Gastroesophageal sphincter (tissue), 4 donors: ENCODE results near the gene C10orf105. TPM values are rescaled to one million over a fixed set of nuclear protein-coding genes. Genes with fewer than 3 reads are reported as not detected.

Experiments
- ATAC-seq: fragments of 150-250 bp; one replicate; pipeline ENCODE4 v1.9.1; 2016; ENCODE audit warnings: mild to moderate bottlenecking, moderate library complexity
- H3K27ac ChIP-seq, 4 donors: fragments of 200-600 bp; sonication (generic) in 3 of 4; 1 replicate in 3 of 4; 2 replicates in 1 of 4; pipeline ENCODE4 v1.5.1; 2016 to 2019
- H3K27me3 ChIP-seq: fragments of 200-600 bp; sonication (generic); one replicate; pipeline ENCODE4 v1.5.1; 2019
- H3K36me3 ChIP-seq, 2 donors: fragments of 200-600 bp; sonication (generic); one replicate each; pipeline ENCODE4 v1.5.1; 2019; ENCODE audit warnings: control low read depth in 1 of 2
- H3K4me1 ChIP-seq, 3 donors: fragments of 200-600 bp; sonication (generic); 1 replicate in 2 of 3; 2 replicates in 1 of 3; pipeline ENCODE4 v1.5.1; 2016 to 2019; ENCODE audit warnings: control low read depth in 2 of 3
- H3K4me3 ChIP-seq, 2 donors: fragments of 200-600 bp; sonication (generic); one replicate each; pipeline ENCODE4 v1.5.1; 2019; ENCODE audit warnings: mild to moderate bottlenecking in 1 of 2, moderate library complexity in 1 of 2
- H3K9me3 ChIP-seq, 3 donors: fragments of 200-600 bp; sonication (generic); one replicate each; pipeline ENCODE4 v1.5.1; 2017 to 2019; ENCODE audit warnings: control low read depth in 2 of 3
- EP300 ChIP-seq: sonication (generic); formaldehyde crosslinking; IDR thresholded peaks from one replicate; pipeline ENCODE4 v1.6.1; 2017; ENCODE audit warnings: antibody characterized with exemption, mild to moderate bottlenecking
- POLR2A ChIP-seq, 2 donors: fragments of 450-650 bp; IDR thresholded peaks; one replicate each; pipeline ENCODE4 v1.6.1; 2017; ENCODE audit warnings: antibody characterized with exemption in 2 of 2, mild to moderate bottlenecking in 2 of 2, moderate library complexity in 1 of 2
- POLR2AphosphoS5 ChIP-seq: sonication (generic); formaldehyde crosslinking; IDR thresholded peaks from one replicate; pipeline ENCODE4 v1.6.1; 2017; ENCODE audit warnings: antibody characterized with exemption
- WGBS, 2 donors: methylation state at CpG; one replicate each; pipeline ENCODE4 v1.1.5; 2018; ENCODE audit warnings: low coverage in 1 of 2; 5-methylcytosine and 5-hydroxymethylcytosine counted together
- total RNA-seq, 4 donors: library from RNA; depleted of rRNA; stranded (reverse); fragments of >200 nt; gene quantifications; one replicate each; pipeline ENCODE4 v1.1.0, GENCODE V29; 2016
- TF ChIP-seq, protein P1 (sequence below), 4 experiments: fragments of 200-600 bp in 2 of 4; fragments of 450-650 bp in 2 of 4; sonication (generic) in 1 of 4; IDR thresholded peaks; one replicate each; pipeline ENCODE4 v1.5.1; 2017 to 2019; ENCODE audit warnings: antibody characterized with exemption in 4 of 4, mild to moderate bottlenecking in 2 of 4, moderate library complexity in 2 of 4

The C10orf105 gene
- total RNA-seq, 4 donors from 2014 or later: 0.13 TPM; not detected in 3

DNA sequence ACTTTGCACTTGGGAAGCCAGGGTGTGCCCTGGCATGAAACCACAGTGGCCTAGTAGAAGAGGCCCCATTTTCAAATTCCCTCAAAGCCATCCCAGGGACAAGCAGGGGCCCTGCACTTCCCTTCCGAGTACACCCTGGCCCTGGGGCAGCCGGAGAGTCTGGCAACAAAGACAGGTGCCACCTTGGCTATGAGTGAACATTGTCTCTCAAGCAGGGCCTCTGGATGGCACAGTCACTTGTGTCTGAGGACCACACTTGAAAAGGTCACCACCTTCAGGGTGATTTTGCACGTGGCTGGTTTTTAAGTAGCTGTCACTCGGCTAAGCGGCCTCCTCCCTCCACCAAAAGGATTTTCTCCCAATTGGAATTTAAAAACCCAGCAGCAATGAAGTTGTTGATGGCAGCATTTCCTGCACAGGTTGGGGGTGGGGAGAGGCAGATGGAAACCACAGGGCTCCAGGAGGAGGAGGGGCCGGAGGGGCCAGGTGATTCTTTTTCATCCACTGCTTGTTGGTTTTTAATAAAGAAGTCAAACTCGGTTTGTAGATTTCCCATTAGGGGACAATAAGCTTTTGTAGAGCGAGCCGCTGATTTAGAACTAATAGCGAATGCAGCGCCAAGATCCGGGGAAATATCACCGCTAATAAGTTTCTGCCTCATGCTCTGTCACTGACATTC is 33.9 kb downstream of the C10orf105 start:
- no peak for TF ChIP-seq POLR2A (IDR thresholded peaks at IDR 0.05)
- no peak for TF ChIP-seq EP300
- no peak for TF ChIP-seq POLR2AphosphoS5
- TF ChIP-seq, protein P1, sequence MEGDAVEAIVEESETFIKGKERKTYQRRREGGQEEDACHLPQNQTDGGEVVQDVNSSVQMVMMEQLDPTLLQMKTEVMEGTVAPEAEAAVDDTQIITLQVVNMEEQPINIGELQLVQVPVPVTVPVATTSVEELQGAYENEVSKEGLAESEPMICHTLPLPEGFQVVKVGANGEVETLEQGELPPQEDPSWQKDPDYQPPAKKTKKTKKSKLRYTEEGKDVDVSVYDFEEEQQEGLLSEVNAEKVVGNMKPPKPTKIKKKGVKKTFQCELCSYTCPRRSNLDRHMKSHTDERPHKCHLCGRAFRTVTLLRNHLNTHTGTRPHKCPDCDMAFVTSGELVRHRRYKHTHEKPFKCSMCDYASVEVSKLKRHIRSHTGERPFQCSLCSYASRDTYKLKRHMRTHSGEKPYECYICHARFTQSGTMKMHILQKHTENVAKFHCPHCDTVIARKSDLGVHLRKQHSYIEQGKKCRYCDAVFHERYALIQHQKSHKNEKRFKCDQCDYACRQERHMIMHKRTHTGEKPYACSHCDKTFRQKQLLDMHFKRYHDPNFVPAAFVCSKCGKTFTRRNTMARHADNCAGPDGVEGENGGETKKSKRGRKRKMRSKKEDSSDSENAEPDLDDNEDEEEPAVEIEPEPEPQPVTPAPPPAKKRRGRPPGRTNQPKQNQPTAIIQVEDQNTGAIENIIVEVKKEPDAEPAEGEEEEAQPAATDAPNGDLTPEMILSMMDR (IDR thresholded peaks at IDR 0.05): no peak
- 89 to 90% methylated on average over 2 to 3 of the region's 13 CpGs for WGBS, 2 donors
- ATAC-seq: no peak
- Histone ChIP-seq H3K9me3 (no peaks in the 10 kb centered on the region), H3K4me1 (no peaks in the 10 kb centered on the region), H3K27ac (no peak overlapping the region), H3K27me3 (no peaks in the 10 kb centered on the region), H3K4me3 (no peak overlapping the region), H3K36me3 (no peaks in the 10 kb centered on the region)

DNA sequence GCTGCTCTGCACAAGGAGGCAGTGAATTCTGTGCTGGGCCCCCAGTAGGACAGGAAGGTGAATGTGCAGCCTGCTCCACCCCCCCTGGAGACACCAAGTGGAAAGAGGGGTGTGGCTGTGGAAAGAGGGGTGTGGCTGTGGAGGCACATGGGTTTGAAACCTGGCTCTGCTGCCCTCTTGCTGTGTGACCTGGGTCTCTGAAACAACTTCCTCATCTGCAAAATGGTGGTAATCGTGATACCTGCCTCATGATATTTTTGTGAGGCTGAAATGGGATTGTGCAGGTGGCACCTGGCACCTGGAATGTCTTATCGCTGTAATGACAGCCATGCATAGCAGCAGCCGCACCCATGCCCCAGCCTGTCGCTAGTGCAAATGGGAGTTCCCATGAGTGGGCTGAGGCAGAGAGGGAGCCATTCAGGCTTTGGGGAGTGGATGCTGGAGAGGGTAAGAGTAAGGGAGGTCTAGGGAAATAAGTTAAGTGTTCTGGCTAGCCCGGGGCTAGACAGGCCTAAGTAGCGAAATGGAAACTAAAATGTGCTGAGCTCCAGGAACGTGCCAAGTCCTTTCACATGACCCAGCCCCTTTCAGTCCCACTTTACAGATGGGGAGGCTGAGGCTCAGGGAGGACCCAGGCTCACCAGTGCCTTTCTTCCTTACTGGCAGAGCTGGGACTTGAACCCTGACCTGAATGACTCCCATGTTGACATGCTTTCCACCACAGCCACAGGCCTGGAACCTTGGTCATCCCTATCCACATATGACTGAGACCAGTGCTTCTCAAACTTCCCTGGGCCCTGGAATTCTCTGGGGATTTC is 35.0 kb downstream of the C10orf105 start:
- Histone ChIP-seq H3K27me3 (no peaks in the 10 kb centered on the region), H3K4me3 (no peak overlapping the region), H3K4me1 (peaks cover 0 to 4% (median 0%) of the 10 kb centered on the region in 3 donors), H3K9me3 (no peaks in the 10 kb centered on the region), H3K27ac (no peak overlapping the region), H3K36me3 (peaks cover 0 to 3% of the 10 kb centered on the region in 2 donors)
- TF ChIP-seq POLR2A (IDR thresholded peaks at IDR 0.05) (no peak), EP300 (no peak), POLR2AphosphoS5 (no peak)
- TF ChIP-seq, protein P1 (IDR thresholded peaks at IDR 0.05): no peak
- WGBS, 2 donors: 82 to 93% methylated on average over 5 to 7 of the region's 7 CpGs
- no peak for ATAC-seq

GRCh38 chr10:71683301-71683700 is 36.3 kb downstream of the C10orf105 start:
- Histone ChIP-seq H3K27me3 (no peaks in the 10 kb centered on the region), H3K4me1 (peaks cover 0 to 4% (median 0%) of the 10 kb centered on the region in 3 donors), H3K9me3 (no peaks in the 10 kb centered on the region), H3K27ac (no peak overlapping the region), H3K36me3 (peaks cover 0 to 13% of the 10 kb centered on the region in 2 donors), H3K4me3 (no peak overlapping the region)
- ATAC-seq: no peak
- no CpG with 5 or more reads among the region's 7 CpGs for whole genome bisulfite sequencing, 2 donors
- TF ChIP-seq, protein P1 (IDR thresholded peaks at IDR 0.05): no peak
- TF ChIP-seq POLR2AphosphoS5: no peak
- no peak for TF ChIP-seq EP300
- no peak for TF ChIP-seq POLR2A (IDR thresholded peaks at IDR 0.05)

GRCh38 chr10:71681977-71682376 is 37.6 kb downstream of the C10orf105 start:
- Histone ChIP-seq H3K27ac (no peak overlapping the region), H3K9me3 (no peaks in the 10 kb centered on the region), H3K27me3 (no peaks in the 10 kb centered on the region), H3K36me3 (peaks cover 0 to 26% of the 10 kb centered on the region in 2 donors), H3K4me1 (peaks cover 0 to 4% (median 0%) of the 10 kb centered on the region in 3 donors), H3K4me3 (no peak overlapping the region)
- no peak for ATAC-seq
- WGBS, 2 donors: 92 to 95% methylated on average over 2 to 4 of the region's 5 CpGs
- TF ChIP-seq EP300: no peak
- TF ChIP-seq, protein P1 (IDR thresholded peaks at IDR 0.05): no peak
- TF ChIP-seq POLR2AphosphoS5: no peak
- no peak for TF ChIP-seq POLR2A (IDR thresholded peaks at IDR 0.05)
